GM19467 (cell line): ENCODE measurements around the gene HRC.
"Not testable (repeated sequence)": the region's sequence is repeated elsewhere in the genome, so short reads cannot be mapped to it uniquely, and the experiment has no call there.

ENCODE experiments used
- ATAC-seq: cut with Tn5 transposase; IDR thresholded peaks from one replicate; pipeline ENCODE4 v1.9.1; 2021; ENCODE audit warnings: mild to moderate bottlenecking, moderate library complexity; ENCODE audit not compliant: unreplicated experiment

Gene HRC, protein sequence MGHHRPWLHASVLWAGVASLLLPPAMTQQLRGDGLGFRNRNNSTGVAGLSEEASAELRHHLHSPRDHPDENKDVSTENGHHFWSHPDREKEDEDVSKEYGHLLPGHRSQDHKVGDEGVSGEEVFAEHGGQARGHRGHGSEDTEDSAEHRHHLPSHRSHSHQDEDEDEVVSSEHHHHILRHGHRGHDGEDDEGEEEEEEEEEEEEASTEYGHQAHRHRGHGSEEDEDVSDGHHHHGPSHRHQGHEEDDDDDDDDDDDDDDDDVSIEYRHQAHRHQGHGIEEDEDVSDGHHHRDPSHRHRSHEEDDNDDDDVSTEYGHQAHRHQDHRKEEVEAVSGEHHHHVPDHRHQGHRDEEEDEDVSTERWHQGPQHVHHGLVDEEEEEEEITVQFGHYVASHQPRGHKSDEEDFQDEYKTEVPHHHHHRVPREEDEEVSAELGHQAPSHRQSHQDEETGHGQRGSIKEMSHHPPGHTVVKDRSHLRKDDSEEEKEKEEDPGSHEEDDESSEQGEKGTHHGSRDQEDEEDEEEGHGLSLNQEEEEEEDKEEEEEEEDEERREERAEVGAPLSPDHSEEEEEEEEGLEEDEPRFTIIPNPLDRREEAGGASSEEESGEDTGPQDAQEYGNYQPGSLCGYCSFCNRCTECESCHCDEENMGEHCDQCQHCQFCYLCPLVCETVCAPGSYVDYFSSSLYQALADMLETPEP

DNA sequence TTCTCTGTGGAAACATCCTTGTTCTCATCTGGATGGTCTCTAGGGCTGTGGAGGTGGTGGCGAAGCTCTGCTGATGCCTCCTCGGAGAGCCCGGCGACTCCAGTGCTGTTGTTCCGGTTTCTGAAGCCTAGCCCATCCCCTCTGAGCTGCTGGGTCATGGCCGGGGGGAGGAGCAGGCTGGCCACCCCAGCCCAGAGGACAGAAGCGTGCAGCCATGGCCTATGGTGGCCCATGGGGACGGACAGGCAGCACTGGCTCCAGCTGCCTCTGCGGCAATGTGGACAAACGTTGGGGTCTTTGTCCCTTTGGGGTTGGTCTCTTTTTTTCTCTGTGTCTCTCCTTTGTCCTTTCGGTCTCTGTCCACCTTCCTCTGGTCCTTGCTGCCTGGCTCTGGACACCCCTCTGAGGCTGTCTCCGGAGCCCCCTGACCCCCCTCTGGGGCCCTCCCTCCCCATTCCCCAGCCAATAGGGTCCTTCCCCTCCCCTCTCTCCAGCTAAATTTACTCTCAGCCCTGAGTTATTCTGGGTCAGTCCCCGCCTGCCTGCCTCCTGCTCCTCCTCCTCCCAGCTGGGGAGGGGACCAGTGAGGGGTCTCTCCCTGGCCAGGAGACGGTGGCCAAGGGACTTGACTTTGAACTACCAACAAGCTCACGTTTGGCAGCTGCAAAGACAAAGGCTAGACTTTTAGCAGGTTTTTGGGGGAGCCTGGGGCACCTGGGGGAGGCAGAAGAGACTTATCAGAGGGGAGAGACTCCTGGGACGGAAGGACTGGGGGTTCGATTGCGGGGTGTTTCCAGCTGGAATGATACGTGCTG lies at the start of gene HRC:
Gene HRC (minus strand): TSS at position 392 of the 815 bp plus-strand sequence. CDS start 159 bp downstream, at position 233.
- no peak for ATAC-seq

DNA sequence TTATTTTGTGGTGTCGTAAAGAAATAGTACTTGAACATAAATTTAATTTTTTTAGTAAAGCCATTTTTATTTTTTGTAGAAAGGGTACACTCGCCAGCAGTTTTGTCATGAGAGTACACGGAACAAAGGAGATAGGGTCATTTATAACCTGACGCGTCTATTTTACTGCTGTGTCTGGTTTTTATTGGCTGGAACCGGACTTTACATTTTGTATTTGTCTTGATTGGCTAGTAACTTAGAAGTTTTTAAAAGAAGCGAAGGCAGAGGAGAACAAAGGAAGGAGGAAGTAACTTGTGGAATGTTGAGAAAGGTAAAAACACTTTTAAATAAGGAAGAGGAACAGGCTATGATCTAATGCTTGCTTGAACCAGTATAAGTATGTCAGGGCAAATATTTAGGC lies 45.8 kb upstream of the HRC start:
- ATAC-seq = no peak

DNA sequence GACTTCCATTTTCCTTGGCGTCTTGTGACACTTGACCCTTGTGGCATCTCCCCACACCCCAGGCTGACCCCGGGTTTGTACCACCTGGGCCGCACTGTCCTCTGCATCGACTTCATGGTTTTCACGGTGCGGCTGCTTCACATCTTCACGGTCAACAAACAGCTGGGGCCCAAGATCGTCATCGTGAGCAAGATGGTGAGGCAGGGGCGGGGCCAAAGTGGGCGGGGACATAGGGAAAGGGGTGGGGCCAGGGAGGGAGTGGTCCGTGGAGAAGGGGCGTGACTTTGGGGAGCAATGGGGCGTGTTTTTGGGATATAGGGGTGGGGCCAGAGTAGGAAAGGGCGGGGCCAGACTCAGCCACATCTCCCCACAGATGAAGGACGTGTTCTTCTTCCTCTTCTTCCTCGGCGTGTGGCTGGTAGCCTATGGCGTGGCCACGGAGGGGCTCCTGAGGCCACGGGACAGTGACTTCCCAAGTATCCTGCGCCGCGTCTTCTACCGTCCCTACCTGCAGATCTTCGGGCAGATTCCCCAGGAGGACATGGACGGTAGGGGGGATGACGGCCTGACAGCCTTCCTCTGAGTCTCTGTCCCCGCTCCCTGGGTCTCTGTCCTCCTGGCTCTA lies 45.2 kb upstream of the HRC start:
- ATAC-seq = no peak

DNA sequence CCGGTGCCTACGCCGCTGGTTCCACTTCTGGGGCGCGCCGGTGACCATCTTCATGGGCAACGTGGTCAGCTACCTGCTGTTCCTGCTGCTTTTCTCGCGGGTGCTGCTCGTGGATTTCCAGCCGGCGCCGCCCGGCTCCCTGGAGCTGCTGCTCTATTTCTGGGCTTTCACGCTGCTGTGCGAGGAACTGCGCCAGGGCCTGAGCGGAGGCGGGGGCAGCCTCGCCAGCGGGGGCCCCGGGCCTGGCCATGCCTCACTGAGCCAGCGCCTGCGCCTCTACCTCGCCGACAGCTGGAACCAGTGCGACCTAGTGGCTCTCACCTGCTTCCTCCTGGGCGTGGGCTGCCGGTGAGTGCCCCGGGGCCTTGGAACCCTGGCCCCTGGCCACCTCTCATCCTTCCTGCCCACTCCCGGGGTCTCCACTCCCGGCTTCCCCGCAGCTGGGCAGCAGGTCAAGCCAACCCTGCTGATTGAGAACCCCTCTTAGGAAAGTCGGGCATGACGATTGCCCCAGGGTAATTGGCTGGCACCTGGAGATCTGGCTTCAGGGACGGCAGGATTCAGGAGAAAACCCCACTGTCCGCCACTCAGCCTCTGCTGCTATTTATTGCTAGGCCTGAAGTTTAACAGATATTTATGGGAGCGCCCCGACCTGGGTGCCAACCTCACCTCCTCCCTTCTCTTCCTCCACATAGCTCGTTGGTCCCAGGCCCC lies 41.5 kb upstream of the HRC start:
- no peak for ATAC-seq

DNA sequence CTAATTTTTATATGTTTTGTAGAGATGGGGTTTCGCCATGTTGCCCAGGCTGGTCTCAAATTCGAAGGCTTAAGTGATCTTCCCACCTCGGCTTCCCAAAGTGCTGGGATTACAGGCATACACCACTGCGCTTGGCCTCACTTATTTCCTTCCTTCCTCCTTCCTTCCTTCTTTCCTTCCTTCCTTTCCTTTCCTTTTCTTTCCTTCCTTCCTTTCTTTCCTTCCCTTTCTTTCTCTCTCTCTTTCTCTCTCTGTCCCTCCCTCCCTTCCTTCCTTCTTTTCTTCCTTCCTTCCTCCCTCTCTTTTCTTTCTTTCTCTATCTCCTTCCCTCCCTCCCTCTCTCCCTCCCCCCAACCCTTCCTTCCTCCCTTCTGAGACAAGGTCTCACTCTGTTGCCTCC lies 39.2 kb upstream of the HRC start:
- no peak for ATAC-seq

DNA sequence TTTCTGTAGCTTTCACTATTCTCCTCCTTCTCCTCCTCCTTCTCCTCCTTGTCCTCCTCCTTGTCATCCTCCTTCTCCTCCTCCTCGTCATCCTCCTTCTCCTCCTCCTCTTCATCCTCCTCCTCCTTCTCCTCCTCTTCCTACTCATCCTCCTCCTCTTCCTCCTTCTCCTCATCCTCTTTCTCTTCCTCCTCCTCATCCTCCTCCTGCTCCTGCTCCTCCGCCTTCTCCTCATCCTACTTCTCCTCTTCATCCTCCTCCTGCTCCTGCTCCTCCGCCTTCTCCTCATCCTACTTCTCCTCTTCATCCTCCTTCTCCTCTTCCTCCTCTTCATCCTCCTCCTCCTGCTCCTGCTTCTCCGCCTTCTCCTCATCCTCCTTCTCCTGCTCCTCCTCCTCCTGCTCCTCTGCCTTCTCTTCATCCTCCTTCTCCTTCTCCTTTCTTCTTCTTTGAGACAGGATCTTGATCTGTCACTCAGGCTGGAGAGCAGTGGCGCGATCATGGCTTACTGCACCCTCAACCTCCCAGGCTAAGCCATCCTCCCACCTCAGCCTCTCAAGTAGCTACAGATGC lies 38.7 kb upstream of the HRC start:
- ATAC-seq = no peak

DNA sequence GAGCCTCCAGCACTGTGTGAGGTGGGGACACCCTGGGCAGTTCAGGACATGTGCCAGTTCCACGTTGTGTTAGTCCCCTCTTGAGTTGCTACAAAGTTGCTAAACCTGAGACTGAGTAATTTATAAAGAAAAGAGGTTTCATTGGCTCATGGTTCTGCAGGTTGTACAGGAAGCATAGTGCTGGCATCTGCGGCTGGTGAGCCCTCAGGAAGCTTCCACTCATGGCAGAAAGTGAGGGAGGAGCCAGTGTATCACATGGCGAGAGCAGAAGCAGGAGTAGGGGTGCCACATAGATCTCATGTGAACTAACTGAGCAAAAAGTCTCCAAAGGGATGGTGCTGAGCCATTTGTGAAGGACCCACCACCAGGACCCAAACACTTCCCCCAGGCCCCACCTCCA lies 35.6 kb upstream of the HRC start:
- no peak for ATAC-seq

DNA sequence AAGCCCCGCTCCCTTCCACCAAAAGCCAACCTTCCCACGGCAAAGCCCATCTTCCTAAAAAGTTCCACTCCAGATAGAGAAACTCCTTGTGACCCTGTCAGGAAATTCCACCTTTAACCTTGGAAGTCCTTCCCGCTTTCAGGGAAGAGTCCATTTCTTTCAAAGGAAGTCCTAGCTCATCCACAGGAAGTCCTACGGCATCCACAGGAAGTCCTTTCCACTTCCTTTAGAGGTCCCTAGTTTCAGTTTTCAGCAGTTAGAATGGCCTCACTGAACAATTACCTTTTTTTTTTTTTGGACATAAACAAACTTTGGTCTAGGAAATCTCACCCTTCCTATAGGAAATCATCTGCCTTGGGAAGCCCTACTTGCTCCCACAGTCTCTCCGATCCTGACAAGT lies 34.1 kb upstream of the HRC start:
- ATAC-seq = no peak

DNA sequence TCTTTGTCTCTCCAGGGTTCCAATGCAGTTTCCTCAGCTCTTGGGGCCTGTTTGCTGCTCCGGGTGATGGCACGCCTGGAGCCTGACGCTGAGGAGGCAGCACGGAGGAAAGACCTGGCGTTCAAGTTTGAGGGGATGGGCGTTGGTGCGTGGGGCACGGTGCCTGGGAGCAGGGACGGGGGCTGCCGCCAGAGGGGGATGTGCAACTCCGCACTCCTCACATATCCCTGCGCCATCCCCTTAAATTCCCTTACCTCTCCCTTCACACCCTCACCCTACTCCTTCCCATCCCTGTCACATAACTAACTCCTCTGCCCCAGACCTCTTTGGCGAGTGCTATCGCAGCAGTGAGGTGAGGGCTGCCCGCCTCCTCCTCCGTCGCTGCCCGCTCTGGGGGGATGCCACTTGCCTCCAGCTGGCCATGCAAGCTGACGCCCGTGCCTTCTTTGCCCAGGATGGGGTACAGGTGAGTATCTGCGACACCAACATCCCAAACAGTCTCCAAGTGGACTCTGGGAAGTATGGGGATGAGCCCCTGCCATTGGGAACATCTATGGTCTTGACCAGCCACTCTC lies 33.5 kb upstream of the HRC start:
- ATAC-seq = no peak

DNA sequence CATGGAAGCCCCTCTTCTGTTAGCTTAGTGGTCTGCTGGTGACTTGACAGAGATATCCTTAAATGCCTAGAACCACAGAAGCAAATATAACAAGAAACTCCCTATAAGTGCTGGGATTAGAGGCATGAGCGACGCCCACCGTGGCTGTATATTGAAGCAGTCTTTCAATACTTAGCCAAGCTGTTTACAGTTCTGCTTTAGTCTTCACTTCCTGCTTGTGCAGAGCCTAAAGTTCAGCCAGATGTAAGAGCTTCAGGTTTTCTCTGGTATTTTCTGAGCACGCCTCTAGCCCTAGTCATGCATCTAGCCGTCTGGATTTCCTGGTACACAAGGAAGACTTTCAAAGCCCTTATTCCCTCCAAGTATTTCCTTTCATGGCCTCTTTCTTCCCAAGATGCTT lies 30.9 kb upstream of the HRC start:
- no peak for ATAC-seq

DNA sequence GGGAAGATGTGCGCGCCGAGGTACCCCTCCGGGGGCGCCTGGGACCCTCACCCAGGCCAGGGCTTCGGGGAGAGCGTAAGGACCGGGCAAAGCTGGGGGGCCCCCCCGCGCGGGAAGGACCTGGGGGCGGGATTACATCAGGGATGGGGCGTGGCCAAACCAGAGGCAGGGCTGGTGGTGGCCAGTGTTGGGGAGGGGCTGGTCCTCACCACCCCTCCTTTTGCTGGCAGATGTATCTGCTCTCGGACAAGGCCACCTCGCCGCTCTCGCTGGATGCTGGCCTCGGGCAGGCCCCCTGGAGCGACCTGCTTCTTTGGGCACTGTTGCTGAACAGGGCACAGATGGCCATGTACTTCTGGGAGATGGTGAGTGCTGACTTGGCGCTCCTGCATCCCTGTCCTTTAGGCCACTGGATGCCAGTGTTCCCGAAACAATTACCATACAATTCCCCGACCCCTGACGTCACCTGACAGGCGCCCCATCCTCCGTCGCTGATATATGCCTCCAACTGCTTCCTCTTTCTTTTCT lies 27.7 kb upstream of the HRC start:
- no peak for ATAC-seq

DNA sequence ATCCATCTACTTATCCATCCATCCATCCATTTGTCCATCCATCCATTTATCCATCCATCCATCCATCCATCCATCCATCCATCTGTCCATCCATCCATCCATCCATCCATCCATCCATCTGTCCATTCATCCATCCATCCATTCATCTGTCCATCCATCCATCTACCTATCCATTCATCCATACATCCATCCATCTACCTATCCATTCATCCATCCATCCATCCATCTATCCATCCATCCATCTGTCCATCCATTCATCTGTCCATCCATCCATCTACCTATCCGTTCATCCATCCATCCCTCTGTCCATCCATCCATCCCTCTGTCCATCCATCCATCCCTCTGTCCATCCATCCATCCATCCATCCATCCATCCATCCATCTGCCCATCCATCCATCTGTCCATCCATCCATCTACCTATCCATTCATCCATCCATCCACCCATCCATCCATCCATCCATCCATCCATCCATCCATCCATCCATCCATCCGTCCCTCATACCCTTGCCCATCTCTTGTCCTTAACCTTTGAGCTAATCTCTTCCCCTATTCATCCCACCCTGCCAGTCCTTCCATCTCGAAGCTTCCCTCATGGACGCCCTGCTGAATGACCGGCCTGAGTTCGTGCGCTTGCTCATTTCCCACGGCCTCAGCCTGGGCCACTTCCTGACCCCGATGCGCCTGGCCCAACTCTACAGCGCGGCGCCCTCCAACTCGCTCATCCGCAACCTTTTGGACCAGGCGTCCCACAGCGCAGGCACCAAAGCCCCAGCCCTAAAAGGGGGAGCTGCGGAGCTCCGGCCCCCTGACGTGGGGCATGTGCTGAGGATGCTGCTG lies 27.0 kb upstream of the HRC start:
- not testable (repeated sequence) for ATAC-seq

DNA sequence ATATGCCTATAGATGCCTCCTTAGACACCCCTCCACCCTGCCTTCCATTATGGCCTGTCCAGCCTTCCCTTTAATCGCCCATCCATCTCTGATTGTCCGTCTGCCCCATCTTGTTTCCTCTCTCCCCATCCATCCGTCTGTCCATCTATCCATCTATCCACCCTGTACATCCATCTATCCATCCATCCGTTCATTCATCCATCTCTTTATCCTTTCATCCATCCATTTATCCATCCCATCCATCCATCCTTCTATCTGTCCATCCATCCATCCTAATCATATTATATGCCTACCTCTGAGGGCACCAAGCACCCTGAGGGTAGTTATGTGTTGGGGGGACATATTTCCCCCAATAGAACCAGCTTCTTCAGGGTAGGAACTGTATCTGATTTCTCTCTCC lies 25.5 kb upstream of the HRC start:
- no peak for ATAC-seq

DNA sequence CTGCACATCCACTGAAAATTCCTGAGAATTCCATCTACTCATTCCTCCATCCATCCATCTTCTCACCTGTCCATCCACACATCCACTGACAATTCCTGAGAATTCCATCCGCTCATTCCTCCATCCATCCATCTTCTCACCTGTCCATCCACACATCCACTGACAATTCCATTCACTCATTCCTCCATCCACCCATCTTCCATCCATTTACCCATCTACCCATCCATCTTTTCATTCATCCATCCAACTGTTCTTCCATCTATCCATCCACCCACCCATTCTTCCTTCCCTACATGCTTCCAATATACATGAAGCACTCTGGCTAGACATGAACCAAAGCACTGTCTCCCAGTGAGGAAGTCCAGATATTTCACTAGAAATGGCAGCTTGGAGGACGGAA lies 18.0 kb upstream of the HRC start:
- ATAC-seq = no peak

DNA sequence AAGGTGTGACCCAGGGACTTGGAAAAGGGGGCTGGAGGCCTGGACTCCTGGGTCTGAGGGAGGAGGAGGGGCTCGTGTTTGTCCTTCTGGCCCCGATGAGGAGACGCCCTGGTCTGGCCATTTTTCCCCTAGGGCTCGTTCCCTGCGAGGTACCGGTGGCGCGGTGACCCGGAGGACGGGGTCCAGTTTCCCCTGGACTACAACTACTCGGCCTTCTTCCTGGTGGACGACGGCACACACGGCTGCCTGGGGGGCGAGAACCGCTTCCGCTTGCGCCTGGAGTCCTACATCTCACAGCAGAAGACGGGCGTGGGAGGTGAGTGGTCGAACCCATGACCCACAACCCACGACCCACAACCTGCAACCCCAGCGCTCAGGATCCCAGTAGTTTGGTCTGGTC lies 13.2 kb upstream of the HRC start:
- no peak for ATAC-seq

DNA sequence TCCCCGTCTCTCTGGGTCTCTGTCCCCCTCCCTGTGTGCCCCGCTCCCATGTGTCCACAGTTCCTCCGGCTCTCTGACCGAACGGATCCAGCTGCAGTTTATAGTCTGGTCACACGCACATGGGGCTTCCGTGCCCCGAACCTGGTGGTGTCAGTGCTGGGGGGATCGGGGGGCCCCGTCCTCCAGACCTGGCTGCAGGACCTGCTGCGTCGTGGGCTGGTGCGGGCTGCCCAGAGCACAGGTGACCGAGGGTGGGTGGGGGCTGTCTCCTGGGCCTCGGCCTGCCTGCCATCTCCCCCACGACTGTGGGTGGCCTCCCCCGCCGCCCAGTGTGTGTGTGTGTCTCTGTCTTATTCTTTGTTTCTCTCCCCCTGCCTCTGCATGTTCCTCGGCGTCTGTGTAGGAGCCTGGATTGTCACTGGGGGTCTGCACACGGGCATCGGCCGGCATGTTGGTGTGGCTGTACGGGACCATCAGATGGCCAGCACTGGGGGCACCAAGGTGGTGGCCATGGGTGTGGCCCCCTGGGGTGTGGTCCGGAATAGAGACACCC lies 12.7 kb upstream of the HRC start:
- no peak for ATAC-seq

DNA sequence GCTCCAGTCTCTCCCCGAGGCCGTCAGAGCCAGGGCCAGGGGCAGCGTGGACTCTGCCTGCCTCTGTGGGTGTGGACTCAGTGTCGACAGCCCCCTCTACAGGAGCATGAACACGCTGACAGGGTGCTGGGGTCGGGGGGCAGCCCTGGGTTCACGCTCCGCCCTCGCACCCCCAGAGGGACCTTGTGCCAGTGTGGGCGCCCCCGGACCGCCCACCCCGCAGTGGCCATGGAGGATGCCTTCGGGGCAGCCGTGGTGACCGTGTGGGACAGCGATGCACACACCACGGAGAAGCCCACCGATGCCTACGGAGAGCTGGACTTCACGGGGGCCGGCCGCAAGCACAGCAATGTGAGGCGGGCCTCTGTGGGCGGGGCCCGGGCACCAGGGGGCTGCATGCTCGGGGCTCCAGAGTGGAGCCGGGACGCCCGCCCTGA lies 10.7 kb upstream of the HRC start:
- ATAC-seq = no peak

DNA sequence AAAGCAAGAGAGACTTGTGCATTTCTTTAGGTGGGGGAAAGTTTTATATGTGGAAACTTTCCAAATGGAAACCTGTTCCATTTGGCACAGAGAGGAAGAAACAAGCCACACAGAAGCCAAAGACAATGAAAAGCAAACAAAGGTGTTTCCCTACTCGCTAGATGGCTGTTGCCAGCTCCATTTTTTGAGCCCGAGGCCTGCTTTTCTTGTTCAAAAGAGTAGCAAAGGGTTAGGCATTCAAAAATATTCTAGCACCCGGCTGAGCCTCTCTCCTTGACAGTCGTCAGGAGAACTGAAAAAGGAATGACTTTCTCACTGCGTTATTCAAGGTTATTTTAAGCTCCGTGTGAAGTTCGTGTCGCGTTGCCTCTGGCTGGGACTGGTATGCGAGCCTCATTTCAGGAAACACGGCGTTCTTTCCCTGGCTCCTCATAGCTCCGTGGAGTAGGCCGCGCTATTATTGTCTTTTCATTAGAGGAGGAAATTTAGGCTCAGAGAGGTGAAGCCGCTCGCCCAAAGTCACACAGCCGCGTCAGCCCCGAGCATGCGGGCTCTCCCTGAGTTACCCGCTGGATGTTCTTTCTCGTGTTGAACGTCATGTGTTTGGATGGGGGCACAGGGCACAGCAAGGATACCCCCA lies 10.0 kb upstream of the HRC start:
- no peak for ATAC-seq
